ENCODE data around the gene LYZ.

LYZ gene

GRCh38 chr12:69339999-69340398 is 8.2 kb upstream of the LYZ start:
- no peak for DNase-seq

DNA sequence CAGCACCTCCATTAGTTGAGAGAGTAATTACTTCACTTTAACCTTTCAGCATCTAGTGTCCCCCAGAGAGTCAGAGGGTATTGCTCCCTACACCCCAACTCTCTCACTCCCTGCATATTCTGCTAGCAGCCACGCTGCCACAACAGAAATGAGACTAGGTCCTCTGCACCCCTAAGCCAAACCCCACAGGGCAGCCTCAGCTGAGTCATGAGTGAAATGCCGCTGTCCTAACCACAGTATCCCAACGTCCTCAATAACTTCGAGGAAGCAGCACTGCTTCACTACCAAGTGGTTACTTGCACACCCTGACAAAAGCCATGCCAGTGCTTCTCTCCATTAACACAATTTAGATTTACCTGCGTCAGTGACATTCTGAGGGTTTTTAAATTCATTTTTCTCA is 6.9 kb upstream of the LYZ start:
- no peak for DNase-seq

GRCh38 chr12:69342421-69342820 is 5.8 kb upstream of the LYZ start:
- no peak for DNase-seq

DNA sequence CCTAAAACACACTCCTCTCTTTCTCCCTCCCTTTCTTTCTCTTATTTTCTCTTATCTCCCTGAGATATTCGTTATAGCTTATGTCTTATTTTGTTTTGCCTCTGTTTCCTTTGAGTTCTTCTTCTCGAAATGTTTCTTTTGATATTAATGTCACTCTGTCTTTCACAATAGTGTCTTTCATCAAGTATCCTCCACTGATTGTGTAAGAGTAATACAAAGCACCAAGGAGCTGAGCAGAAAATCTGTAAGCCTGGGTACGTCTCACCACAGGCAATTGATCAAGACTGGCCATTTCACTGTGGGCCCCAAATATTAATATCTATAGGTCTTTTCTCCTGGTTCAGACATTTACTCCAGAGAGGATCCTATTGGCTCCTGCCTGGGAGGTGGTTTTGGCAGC is 4.8 kb upstream of the LYZ start:
- no peak for DNase-seq

GRCh38 chr12:69343885-69344612 is 4.1 kb upstream of the LYZ start:
- DNase-seq, result no peak

GRCh38 chr12:69345077-69345476 is 3.1 kb upstream of the LYZ start:
- DNase-seq, result no peak

DNA sequence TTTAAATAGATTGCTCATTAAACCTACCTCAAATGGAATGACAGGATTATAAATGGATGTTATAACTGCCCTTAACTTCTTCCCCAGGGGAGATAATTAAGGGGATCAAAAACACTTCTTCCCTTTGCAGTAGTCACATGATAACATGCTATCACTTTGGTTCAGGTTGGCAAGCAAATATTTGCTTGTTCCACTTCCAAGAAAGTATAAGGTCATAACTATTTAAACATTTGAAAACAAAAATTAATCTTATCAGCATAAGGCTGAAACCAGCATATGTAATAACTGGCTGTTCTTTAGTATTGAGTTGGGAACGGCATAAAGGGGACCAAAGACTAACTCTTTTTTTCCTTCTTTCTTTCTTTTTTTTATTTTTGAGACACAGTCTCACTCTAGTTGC is 2.4 kb upstream of the LYZ start:
- no peak for DNase-seq

DNA sequence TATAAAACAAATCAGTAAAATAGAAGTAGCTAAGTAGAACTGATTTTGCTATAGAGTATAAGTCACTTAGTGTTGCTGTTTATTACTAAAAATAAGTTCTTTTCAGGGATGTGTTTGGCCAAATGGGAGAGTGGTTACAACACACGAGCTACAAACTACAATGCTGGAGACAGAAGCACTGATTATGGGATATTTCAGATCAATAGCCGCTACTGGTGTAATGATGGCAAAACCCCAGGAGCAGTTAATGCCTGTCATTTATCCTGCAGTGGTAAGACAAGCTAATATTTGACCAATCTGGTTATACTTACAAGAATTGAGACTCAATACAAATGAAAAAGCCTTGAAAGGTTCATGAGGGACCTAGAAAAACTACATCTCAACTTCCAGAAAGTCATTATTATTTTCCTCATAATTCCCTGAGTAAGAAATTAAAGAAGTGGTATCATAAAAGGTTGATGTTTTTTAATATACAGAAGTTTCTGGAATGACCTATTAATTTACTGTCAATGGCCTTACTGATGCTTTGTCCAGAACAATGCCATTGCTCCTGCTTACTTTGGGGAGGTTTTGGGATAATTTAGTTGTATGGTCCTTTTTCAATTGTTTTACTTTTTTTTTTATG is 1.9 kb downstream of the LYZ start:
- DNase-seq, result no peak

- DNase-seq, result no peak
Observed at GRCh38 chr12:69350777-69351176, 2.6 kb downstream of the LYZ start.

- no peak for DNase-seq
Observed at GRCh38 chr12:69351462-69352236, 3.5 kb downstream of the LYZ start.

GRCh38 chr12:69352904-69353303 is 4.7 kb downstream of the LYZ start:
- DNase-seq, result no peak

GRCh38 chr12:69354172-69354555 is 6.0 kb downstream of the LYZ start:
- DNase-seq, result no peak

DNA sequence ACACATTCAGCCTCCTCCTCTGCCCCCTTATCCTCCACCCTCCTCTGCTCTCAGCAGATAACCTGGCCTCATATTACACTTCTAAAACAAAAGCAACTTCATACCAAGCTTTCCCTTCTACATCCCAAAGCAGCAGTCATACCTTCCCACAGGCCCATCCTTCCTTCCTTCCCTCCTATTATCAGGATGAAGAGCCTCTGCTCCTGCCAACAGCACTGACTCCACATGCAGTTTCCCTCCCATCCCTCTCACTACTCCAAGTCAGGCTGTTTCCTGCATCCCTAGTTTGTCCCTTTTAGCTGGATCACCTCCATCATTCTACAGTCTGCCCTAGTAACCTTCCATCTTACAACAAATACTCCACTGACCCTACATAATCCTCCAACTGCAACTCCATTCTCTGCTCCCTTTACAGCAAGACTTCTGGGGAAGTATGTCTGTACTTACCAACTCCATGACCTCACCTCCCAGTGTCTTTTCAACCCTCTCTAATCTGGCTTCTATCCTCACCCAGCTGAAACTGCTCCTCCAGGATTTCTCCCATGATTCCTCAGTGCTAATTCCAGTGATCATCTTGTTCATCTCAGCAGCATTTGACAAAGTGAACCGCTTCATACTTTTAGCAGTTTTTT is 6.5 kb downstream of the LYZ start:
- no peak for DNase-seq

DNA sequence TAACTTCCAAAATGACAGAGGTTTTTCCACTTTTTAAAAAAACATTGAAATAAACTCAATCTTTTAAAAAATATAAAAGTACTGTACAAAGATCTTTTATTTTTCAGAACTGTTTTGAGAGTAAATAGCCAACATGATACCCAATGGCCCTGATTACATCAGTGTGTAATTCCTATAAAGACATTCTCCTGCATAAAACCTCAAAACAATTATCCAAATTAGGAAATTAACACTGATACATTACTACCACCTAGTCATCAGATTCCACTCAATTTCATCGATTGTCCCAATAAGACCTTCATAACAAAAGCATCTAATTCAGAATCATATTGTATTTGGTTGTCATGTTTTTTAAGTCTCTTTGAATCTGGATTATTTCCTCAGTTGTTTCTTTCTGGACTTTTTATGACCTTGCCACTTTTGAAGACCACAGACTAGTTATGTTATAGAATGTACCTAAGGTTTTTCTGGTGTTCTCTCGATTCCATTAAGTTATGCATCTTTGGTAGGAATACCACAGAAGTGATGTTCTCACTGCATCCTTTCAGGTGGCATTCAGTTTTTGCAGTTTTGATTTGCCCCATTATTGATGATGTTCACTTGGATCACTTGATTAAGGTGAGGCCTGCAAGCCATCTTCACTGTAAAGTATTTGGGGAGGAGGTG is 7.3 kb downstream of the LYZ start:
- no peak for DNase-seq

DNA sequence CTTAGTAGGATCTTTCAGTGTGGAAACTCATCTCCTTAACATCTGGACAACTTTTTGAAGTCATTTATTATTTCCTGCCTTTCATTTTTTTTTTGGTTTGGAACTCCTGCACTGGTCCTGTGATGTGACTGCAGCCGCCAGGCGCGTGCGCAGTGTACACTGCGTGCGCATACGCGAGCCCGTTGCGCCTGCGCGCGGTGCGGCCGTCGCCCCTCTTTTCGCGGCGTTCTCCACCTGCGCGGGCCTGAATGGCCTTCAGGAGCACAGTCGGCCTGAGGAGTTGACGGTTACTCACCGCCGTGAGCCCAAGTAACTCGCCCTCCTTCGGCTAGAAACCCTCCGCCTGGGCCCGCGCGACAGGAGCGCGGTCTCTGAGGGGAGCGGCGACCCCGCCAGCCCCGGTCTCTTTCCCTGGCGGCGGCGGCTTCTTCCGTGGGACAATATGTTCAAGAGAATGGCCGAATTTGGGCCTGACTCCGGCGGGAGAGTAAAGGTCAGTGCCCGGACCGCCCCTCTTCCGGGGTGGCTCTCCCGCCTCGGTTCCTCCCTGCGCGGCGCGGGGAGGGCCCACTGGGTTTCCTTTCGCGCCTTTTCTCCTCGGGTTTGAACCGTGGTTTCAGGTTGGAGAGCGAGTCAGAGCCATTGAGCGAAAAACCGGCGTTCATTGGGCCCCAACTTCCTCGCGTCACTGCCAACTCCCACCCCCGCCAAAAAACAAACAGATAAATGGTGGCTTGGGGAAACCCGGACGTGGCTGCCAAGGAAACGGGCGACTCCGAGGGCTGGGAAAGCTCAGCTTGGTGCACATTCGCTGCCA is 11.6 kb downstream of the LYZ start, which contains the start of gene YEATS4:
Gene YEATS4, plus strand, starts transcription at position 213 of the 817 bp plus-strand sequence. Its CDS starts 230 bp downstream, at position 443.
- DNase-seq, result peak; percentile 90

GRCh38 chr12:69360348-69360672 is 12.1 kb downstream of the LYZ start:
- no peak for DNase-seq

DNA sequence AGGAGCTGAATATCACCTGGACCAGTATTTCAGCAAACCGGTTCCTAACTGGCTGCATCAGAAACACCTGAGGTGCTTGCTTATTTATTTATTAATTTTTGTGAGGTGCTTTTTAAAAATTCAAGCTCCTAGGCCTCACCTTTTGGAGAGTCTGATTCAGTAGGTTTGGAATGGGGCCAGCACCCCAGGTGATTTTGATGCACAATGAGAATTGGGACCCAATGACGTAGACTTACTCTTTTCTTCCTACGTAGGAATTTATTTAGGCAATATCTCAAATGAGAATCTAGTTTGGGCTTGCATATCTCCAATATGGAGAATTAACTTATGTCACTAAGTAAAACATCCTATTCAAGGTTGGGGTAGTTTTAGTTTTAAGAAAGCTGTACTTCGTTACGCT is 18.6 kb downstream of the LYZ start:
- no peak for DNase-seq

GRCh38 chr12:69368171-69368570 is 20.0 kb downstream of the LYZ start:
- DNase-seq, result no peak

DNA sequence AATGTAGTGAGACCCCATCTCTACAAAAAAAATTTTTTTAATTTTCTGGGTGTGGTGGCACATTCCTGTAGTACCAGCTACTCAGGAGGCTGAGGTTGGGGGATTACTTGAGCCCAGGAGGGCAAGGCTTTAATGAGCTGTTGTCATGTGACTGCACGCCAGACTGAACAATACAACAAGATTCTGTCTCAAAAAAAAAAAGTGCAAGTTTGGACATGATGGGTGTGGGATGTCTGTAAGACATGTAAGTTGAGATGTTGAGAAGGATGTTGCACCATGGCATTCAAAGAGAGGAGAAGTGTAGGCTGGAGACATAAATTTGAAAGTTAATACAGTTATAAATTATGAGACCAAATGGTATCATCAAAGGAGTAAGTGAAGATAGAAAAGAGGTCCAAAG is 34.9 kb downstream of the LYZ start:
- DNase-seq, result no peak

GRCh38 chr12:69385038-69385437 is 36.9 kb downstream of the LYZ start:
- DNase-seq, result no peak

DNA sequence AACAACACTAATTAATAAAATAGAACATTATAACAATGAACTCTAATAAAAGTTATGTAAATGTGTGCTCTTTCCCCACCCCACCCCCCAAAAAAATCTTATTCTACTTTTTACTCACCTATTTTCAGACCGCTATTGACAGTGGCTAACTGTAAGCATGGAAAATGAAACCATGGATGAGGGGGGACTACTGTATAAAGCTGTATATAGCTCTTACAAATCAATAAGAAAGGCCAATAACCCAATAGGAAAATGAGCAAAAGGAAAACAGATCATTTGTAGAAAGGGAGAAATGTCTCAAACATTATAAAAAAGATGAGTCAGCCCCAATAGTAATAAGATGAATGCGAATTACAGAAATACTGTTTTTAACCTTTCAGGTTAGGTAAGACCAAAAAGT is 38.7 kb downstream of the LYZ start:
- no peak for DNase-seq

DNA sequence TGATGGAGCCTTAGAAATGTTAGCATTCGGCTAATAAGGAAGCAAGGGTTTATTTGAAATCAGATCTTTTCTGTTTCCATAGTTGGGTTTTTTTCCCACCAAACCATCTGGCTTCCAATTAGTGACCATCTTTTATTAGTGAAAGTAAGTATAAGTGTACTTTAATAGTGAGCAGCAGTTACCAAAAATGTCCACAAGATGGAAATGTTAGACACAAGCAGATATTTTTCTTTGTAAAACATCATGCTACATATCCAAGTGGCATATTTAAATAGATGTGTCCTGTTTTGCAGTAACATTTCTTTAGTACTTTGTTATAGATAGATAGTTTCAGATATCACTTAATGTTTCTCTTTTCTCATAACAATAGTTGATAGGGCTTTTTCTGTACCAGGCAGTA is 40.2 kb downstream of the LYZ start:
- no peak for DNase-seq
